Glomerular visceral epithelial cell (primary cell): Measurements from ENCODE around the gene VPS35L.
A peak's percentile ranks its signal among the peaks of the same experiment; 100 is the strongest.
"Not testable (repeated sequence)": the region's sequence is repeated elsewhere in the genome, so short reads cannot be mapped to it uniquely, and the experiment has no call there.

ENCODE experiments used
- DNase-seq: peaks from one replicate; pipeline ENCODE4 v3.0.0-alpha.2; 2016; ENCODE audit errors: extremely low spot score

The VPS35L gene

GRCh38 chr16:19528666-19529065 is 26.8 kb upstream of the VPS35L start:
- no peak for DNase-seq

DNA sequence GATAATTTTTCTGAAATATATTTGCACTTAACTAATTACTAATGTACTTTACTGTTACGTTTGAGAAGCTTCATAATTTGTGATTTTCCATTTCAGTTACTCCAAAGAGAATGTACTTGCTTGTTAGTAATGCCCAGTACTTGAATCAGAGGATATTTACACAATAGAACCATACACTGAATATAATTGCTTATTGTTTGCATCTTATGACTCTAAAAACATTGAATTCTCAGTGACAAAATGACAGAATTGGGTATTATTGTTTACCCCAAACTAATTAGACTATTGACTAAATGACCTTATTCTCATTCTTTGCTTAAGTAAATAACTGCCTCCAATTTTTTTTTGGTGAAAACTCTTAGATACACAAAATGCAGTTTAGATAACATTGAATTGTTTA is 22.9 kb upstream of the VPS35L start:
- DNase-seq, result no peak

GRCh38 chr16:19540241-19540970 is 15.1 kb upstream of the VPS35L start:
- DNase-seq, result no peak

DNA sequence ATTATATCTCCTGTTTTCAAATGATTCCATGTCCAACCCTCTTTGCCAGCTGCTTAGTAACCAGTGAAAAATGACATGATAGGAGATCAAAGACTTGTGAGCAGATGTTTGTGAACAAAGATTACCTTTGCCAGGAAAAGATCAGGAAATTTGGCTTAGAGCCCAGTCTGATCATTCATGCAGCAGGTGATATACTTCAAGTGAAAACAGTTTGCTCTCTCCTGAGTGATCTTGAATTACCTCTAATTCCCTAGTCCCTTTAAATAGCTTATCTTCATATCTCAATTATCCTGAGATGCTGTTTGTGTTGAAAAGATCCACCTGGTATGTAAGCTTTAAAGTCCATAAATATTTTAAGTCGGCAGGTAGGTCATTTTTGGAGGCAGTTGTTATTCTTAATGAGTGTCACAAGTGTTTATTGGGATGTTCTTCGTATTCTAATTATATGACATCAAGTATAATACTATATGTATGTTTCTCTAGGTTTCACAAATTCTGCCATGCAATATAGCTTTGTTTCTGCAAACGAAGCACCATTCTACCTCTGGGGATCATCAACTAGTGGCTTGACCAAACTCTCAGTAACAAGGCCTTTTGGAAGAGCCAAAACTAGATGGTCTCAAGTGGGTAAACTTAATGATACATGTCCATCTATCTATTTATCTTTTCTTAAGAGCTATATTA is 13.2 kb upstream of the VPS35L start:
- no peak for DNase-seq

DNA sequence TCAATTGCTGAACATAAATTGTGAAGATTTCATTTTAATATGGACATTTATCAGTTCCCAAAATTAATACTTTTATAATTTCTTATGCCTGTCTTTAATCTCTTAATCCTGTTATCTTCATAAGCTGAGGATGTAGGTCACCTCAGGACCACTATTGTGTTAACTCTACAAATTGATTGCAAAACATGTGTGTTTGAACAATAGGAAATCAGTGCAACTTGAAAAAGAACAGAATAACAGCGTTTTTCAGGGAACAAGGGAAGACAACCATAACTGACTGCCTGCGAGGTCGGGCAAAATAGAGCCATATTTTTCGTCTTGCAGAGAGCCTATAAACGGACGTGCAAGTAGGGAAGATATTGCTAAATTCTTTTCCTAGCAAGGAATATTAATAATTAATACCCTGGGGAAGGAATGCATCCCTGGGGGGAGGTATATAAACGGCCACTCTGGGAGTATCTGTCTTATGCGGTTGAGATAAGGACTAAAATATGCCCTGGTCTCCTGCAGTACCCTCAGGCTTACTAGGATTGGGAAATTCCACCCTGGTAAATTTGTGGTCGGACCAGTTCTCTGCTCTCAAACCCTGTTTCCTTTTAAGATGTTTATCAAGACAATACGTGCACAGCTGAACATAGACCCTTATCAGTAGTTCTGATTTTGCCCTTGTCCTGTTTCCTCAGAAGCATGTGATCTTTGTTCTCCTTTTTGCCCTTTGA is 12.1 kb upstream of the VPS35L start:
- DNase-seq, result not testable (repeated sequence)

- no peak for DNase-seq
Observed at GRCh38 chr16:19548144-19548543, 7.4 kb upstream of the VPS35L start.

- DNase-seq, result no peak
Observed at GRCh38 chr16:19549673-19550072, 5.8 kb upstream of the VPS35L start.

GRCh38 chr16:19555938-19556771 is 652 bp downstream of the VPS35L start:
- DNase-seq, result peak; percentile 62

DNA sequence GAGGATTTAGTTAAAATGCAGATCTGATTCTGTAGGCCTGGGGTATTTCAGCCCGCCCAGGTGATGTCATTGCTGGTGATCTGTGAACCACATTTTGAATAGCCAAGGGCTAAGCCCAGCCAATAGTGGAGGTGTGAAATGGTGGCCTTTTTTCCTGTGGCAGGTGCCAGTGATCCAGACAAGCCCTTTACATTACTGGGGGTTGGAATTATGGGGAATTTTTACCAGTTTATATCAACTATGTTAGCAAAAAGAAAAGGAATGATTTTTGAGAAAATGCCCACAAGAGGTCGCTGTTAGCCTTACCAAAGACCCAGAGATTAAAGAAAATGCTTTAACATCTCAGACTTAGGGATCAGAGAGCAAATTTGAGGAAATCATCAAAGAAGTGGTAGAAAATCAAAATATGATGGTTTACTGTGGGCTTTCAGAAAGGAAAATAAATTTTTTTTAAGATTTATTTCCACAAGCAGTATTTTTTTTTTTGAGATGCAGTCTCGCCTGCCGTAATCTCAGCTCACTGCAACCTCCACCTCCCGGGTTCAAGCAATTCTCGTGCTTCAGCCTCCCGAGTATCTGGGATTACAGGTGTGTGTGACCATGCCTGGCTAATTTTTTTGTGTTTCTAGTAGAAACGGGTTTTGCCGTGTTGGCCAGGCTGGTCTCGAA is 3.9 kb downstream of the VPS35L start:
- peak; percentile 55 for DNase-seq

GRCh38 chr16:19560078-19560477 is 4.6 kb downstream of the VPS35L start:
- DNase-seq, result no peak

DNA sequence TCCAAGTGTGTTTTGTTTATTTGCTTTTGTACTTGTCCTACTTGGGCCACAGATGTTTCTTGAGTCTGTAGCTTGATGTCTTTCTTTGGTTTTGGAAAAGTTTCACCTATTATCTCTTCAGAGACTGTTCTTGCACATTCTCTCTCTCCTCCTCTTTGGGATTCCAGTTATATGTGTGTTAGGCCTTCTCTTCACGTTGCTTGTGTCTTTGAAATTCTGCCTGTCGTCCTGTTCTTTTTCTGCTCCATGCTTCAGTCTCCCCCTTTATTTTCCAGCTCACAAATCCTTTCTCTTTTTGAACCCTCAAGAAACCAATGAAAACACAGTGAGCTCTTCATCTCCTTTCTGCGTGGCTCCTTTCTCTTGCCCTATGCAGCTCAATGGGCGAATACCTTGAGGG is 7.9 kb downstream of the VPS35L start:
- DNase-seq, result no peak

DNA sequence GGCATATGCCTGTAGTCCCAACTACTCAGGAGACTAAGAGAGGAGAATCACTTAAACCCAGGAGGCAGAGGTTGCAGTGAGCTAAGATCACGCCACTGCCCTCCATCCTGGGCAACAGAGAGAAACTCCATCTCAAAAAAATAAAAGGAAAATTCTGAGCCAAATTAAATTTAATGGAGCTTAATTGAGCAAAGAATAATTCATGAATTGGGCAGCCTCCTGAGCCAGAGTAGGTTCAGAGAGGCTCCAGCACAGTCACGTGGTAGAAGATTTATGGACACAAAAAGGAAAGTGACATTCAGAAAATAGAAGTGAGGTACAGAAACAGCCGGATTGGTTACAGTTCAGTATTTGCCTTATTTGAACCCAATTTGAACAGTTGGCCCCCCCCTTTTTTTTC is 10.9 kb downstream of the VPS35L start:
- no peak for DNase-seq

DNA sequence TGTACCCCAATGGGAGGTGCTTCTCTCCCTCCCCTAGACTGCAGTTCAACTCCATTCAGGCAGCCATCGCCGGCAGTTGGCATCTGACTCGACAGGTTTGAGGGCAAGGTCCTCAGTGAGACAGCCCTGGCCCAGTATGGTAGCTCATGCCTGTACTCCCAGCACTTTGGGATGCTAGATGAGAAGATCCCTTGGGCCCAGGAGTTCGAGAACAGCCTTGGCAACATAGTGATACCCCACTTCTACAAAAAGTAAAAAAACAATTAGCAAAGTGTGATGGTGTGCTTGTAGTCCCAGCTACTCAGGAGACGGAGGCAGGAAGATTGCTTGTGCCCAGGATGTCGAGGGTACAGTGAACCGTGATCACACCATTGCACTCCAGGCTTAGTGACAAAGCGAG is 12.1 kb downstream of the VPS35L start:
- no peak for DNase-seq

GRCh38 chr16:19573997-19574396 is 18.5 kb downstream of the VPS35L start:
- no peak for DNase-seq

DNA sequence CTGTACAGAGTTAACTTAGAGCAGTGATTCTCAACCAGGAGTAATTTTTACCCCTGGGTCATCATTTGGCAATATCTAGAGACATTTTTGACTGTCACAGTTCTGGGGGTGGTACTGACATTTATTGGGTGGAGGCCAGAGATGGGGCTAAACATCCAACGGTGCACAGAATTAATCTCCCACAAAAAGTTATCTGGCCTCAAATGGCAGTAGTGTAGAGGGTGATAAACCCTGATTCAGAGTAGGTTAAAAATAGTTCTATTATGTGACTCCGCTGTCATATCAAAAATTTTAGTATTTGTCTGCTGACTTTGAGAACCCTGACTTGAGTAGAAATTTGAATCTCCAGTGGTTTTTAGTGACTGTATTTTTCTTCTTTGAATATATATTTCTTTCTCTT is 19.1 kb downstream of the VPS35L start:
- no peak for DNase-seq

- no peak for DNase-seq
Observed at GRCh38 chr16:19578378-19578971, 23.0 kb downstream of the VPS35L start.

DNA sequence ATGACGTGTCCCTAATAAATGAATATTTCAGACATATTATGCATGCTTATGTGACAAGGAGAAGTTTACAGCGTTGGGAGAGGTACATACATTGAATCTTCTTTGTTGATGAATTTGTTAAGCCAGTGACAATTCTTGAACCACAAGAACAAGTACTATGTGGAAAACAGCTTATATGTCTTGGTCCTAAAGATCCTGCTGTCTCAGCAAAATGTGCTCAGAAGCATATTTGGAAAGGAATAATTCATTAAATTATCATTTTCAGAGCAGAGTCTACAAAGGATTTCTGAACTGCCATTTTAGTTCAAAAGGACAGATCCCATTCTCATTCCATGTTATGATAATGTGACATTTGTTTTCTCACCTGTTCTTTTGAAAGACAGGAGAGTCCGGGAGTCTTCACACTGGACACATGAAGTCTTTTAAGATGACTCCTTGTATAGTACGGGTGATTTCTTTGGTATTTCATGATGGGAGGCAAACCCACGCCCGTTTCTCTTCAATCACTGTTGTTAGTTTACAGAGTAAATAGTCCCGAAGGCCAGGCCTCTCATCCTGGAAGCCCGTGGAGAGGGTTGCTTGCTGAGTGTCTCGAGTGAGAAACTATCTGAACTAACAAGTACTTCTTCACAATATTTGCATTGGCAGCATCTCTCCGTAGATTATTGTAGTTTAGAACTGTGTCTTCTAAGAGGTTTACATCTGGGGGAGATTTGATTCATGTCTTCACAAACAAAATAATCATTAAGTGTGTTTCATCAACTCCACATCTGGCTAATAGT is 26.7 kb downstream of the VPS35L start:
- DNase-seq, result no peak

DNA sequence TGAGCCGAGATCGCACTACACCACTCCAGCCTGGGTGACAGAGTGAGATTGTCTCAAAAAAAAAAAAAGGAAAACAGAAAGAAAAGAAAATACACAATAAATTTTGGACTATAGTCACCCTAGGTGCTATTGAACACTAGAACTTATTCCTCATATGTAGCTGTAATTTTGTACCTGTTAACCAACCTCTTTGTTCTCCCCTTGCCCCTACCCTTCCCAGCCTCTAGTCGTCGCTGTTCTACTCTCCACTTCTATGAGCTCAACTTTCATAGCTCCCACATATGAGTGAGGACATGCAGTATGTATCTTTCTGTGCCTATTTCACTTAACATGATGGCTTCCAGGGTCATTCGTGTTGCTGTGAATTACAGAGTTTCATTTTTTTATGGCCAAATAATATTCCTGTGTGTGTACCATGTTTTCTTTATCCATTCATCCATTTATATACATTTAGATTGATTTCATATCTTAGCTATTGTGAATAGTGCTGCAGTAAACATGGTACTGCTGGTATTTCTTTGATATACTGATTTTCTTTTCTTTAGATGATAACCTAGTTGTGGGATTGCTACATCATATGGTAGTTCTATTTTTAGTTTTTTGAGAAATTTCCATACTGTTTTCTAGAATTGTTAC is 28.3 kb downstream of the VPS35L start:
- peak; percentile 55 for DNase-seq

- DNase-seq, result no peak
Observed at GRCh38 chr16:19588661-19589060, 33.2 kb downstream of the VPS35L start.

DNA sequence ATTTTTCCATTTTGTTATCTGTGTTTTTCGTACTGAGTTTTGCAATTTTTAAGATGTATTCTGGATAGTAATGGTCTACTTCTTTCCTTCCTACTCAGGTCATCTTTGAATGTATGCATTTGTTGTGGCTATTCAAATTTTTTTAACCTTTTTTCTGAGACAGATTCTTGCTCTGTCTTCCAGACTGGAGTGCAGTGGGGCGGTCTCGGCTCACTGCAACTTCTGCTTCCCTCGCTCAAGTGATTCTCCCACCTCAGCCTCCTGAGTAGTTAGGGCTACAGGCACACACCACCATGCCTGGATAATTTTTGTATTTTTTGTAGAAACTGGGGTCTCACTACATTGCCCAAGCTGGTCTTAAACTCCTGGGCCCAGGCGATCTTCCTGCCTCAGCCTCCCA is 33.6 kb downstream of the VPS35L start:
- no peak for DNase-seq
